Measurements from ENCODE around the gene CPSF2.
"Not testable (repeated sequence)": the region's sequence is repeated elsewhere in the genome, so short reads cannot be mapped to it uniquely, and the experiment has no call there.

Gene CPSF2

DNA sequence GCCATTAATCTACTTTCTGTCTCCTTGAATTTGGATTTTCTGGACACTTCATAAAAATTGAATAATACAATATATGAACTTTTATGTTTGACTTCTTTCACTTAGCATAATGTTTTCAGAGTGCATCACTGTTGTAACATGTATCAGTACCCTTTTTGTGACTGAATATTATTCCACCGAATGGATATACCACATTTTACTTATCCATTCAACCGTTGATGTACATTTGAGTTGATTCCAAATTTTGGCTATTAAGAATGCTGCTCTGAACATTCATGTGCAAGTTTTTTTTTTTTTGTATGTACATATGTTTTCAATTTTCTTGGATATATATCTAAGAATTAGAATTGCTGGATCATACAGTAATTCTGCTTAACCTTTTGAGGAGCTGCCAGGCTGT lies 43.2 kb downstream of the CPSF2 start:
- CTCF ChIA-PET, result no interaction called here
- POLR2A ChIA-PET, result no interaction called here
- TF ChIP-seq, protein P1, sequence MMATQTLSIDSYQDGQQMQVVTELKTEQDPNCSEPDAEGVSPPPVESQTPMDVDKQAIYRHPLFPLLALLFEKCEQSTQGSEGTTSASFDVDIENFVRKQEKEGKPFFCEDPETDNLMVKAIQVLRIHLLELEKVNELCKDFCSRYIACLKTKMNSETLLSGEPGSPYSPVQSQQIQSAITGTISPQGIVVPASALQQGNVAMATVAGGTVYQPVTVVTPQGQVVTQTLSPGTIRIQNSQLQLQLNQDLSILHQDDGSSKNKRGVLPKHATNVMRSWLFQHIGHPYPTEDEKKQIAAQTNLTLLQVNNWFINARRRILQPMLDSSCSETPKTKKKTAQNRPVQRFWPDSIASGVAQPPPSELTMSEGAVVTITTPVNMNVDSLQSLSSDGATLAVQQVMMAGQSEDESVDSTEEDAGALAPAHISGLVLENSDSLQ (IDR thresholded peaks at IDR 0.05), result no peak
- TF ChIP-seq ARNT (IDR thresholded peaks at IDR 0.05), result no peak
- no peak for TF ChIP-seq FOXA1 (IDR thresholded peaks at IDR 0.05)
- no peak for TF ChIP-seq ZNF384 (IDR thresholded peaks at IDR 0.05)
- TF ChIP-seq FOXM1 (IDR thresholded peaks at IDR 0.05; ENCODE audit: borderline replicate concordance), result no peak
- no peak for TF ChIP-seq LEF1 (IDR thresholded peaks at IDR 0.05; ENCODE audit: borderline replicate concordance)
- TF ChIP-seq TARDBP (IDR thresholded peaks at IDR 0.05), result no peak
- no peak for TF ChIP-seq L3MBTL2 (conservative IDR thresholded peaks at IDR 0.05)
- no peak for TF ChIP-seq CTBP1 (IDR thresholded peaks at IDR 0.05; ENCODE audit: borderline replicate concordance)
- no peak for TF ChIP-seq BHLHE40 (IDR thresholded peaks at IDR 0.05; ENCODE audit: borderline replicate concordance)
- DNase-seq (ENCODE audit: extremely low spot score), result no peak

DNA sequence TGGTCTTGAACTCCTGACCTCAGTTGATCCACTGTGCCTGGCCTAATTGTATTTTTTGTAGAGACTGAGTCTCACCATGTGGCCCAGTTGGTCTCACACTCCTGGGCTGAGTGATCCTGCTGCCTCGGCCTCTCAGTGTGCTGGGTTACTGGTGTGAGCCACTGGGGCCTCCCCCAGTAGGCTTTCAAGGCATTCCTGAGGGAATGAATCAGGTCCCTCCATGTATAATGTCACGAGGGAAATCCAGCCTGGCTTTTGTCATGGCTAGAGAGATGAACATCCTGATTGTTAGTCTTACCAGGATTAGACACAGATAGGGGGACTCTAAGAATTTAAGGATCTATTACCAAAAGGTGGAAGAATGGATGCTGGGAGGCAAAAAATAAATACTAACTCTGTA lies 51.9 kb downstream of the CPSF2 start:
- DNase-seq (ENCODE audit: extremely low spot score), result no peak
- ChIA-PET POLR2A (no interaction called here), CTCF (no interaction called here)
- TF ChIP-seq BHLHE40 (IDR thresholded peaks at IDR 0.05; ENCODE audit: borderline replicate concordance) (no peak), ARNT (IDR thresholded peaks at IDR 0.05) (no peak), ZNF384 (IDR thresholded peaks at IDR 0.05) (no peak), HDGF (IDR thresholded peaks at IDR 0.05; ENCODE audit: borderline replicate concordance) (no peak), CTBP1 (IDR thresholded peaks at IDR 0.05; ENCODE audit: borderline replicate concordance) (no peak), ELF4 (IDR thresholded peaks at IDR 0.05) (no peak), LEF1 (IDR thresholded peaks at IDR 0.05; ENCODE audit: borderline replicate concordance) (no peak), NFRKB (IDR thresholded peaks at IDR 0.05) (no peak), SUZ12 (IDR thresholded peaks at IDR 0.05) (no peak), FOXK2 (IDR thresholded peaks at IDR 0.05) (no peak)
- TF ChIP-seq, protein P1 (IDR thresholded peaks at IDR 0.05), result no peak

DNA sequence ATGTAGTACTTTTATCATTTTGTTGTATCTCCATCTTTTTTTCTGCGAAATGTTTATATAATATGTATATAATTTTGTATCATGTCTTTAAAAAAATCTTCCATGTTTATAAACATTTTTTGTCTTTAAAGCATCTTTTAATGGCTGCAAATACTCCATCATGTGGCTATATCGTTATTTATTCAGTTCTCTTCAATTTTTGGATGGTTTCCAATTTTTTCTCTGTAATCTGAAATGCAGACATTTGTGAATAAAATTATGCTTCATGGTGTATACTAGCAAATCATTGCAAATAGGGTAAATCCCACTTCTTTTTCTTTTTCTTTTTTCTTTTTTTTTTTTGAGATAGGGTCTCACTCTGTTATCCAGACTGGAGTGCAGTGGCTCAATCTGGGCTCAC lies 54.0 kb downstream of the CPSF2 start:
- ChIA-PET POLR2A (no interaction called here), CTCF (no interaction called here)
- no peak for TF ChIP-seq HDGF (IDR thresholded peaks at IDR 0.05; ENCODE audit: borderline replicate concordance)
- no peak for TF ChIP-seq FOXM1 (IDR thresholded peaks at IDR 0.05; ENCODE audit: borderline replicate concordance)
- no peak for TF ChIP-seq FOXA1 (IDR thresholded peaks at IDR 0.05)
- no peak for TF ChIP-seq TARDBP (IDR thresholded peaks at IDR 0.05)
- TF ChIP-seq BHLHE40 (IDR thresholded peaks at IDR 0.05; ENCODE audit: borderline replicate concordance), result no peak
- no peak for TF ChIP-seq FOXK2 (IDR thresholded peaks at IDR 0.05)
- no peak for TF ChIP-seq ZNF384 (IDR thresholded peaks at IDR 0.05)
- no peak for TF ChIP-seq ELF4 (IDR thresholded peaks at IDR 0.05)
- TF ChIP-seq CTBP1 (IDR thresholded peaks at IDR 0.05; ENCODE audit: borderline replicate concordance), result no peak
- TF ChIP-seq SP1 (IDR thresholded peaks at IDR 0.05), result no peak
- no peak for TF ChIP-seq SUZ12 (IDR thresholded peaks at IDR 0.05)
- TF ChIP-seq LEF1 (IDR thresholded peaks at IDR 0.05; ENCODE audit: borderline replicate concordance), result no peak
- TF ChIP-seq, protein P1 (IDR thresholded peaks at IDR 0.05), result no peak
- TF ChIP-seq ARNT (IDR thresholded peaks at IDR 0.05), result no peak
- TF ChIP-seq L3MBTL2 (conservative IDR thresholded peaks at IDR 0.05), result no peak
- DNase-seq (ENCODE audit: extremely low spot score), result no peak

DNA sequence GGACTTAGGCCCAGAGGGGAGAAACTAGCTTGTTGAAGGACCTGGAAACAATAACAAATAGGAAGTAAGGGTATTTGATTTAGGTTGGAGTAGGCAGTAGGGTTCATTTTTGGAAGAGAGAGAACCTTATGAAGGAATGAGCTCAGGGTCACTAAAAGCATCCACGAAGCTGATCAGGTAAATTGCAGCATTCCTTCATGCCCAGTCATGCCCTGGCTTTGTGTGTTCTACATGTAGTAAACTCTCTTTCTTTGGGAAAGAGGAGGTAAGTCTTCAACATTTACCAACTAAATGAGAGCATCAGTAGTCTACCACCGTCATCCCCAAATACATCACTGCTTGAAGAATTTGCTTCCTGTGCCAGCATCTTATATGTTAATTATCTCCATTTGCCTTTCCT lies 54.7 kb downstream of the CPSF2 start:
- TF ChIP-seq CTBP1 (IDR thresholded peaks at IDR 0.05; ENCODE audit: borderline replicate concordance) (no peak), NFRKB (IDR thresholded peaks at IDR 0.05) (no peak), SP1 (IDR thresholded peaks at IDR 0.05) (no peak), FOXA1 (IDR thresholded peaks at IDR 0.05) (no peak), ZNF384 (IDR thresholded peaks at IDR 0.05) (no peak), FOXK2 (IDR thresholded peaks at IDR 0.05) (no peak), L3MBTL2 (conservative IDR thresholded peaks at IDR 0.05) (no peak), SUZ12 (IDR thresholded peaks at IDR 0.05) (no peak), FOXM1 (IDR thresholded peaks at IDR 0.05; ENCODE audit: borderline replicate concordance) (no peak), LEF1 (IDR thresholded peaks at IDR 0.05; ENCODE audit: borderline replicate concordance) (no peak)
- TF ChIP-seq, protein P1 (IDR thresholded peaks at IDR 0.05), result no peak
- POLR2A ChIA-PET, result no interaction called here
- CTCF ChIA-PET, result no interaction called here
- DNase-seq (ENCODE audit: extremely low spot score), result no peak

DNA sequence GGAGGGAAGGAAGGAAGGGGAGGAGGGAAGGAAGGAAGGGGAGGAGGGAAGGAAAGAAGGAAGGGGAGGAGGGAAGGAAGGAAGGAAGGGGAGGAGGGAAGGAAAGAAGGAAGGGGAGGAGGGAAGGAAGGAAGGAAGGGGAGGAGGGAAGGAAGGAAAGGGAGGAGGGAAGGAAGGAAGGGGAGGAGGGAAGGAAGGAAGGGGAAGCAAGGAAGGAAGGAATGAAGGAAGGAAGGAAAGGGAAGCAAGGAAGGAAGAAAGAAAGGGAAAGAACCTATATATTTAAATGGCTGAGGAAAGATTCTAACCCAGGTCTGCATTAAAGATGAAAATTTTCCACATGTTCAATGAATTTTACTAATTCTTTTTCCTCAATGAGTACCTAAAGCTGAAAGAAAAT lies 57.4 kb downstream of the CPSF2 start:
- POLR2A ChIA-PET; CTCF ChIA-PET; DNase-seq (ENCODE audit: extremely low spot score): not testable (repeated sequence)

DNA sequence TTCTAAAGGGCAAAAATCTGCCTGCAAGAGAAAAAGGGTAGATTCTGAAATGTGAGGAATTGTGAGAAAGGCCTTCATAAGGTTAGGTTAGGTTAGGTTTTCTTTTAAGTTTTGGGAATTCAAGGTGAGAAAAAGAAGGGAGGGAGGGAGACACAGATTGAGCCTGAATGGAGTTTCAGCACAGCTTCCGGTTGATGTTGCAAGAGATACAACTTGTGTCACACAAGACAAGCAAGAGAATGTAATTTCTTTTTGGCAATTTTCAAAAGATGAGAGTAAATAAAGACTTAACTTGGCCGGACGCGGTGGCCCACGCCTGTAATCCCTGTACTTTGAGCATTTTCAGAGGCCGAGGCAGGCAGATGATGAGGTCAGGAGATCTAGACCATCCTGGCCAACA lies 63.8 kb downstream of the CPSF2 start:
- CTCF ChIA-PET, result no interaction called here
- POLR2A ChIA-PET, result no interaction called here
- no peak for TF ChIP-seq ARNT (IDR thresholded peaks at IDR 0.05)
- TF ChIP-seq ZNF384 (IDR thresholded peaks at IDR 0.05), result no peak
- no peak for TF ChIP-seq BHLHE40 (IDR thresholded peaks at IDR 0.05; ENCODE audit: borderline replicate concordance)
- TF ChIP-seq ELF4 (IDR thresholded peaks at IDR 0.05), result no peak
- no peak for TF ChIP-seq SP1 (IDR thresholded peaks at IDR 0.05)
- TF ChIP-seq TARDBP (IDR thresholded peaks at IDR 0.05), result no peak
- no peak for TF ChIP-seq LEF1 (IDR thresholded peaks at IDR 0.05; ENCODE audit: borderline replicate concordance)
- no peak for TF ChIP-seq FOXA1 (IDR thresholded peaks at IDR 0.05)
- TF ChIP-seq NFRKB (IDR thresholded peaks at IDR 0.05), result no peak
- no peak for TF ChIP-seq CTBP1 (IDR thresholded peaks at IDR 0.05; ENCODE audit: borderline replicate concordance)
- no peak for TF ChIP-seq SUZ12 (IDR thresholded peaks at IDR 0.05)
- TF ChIP-seq, protein P1 (IDR thresholded peaks at IDR 0.05), result no peak
- no peak for TF ChIP-seq L3MBTL2 (conservative IDR thresholded peaks at IDR 0.05)
- TF ChIP-seq HDGF (IDR thresholded peaks at IDR 0.05; ENCODE audit: borderline replicate concordance), result no peak
- DNase-seq (ENCODE audit: extremely low spot score), result no peak

DNA sequence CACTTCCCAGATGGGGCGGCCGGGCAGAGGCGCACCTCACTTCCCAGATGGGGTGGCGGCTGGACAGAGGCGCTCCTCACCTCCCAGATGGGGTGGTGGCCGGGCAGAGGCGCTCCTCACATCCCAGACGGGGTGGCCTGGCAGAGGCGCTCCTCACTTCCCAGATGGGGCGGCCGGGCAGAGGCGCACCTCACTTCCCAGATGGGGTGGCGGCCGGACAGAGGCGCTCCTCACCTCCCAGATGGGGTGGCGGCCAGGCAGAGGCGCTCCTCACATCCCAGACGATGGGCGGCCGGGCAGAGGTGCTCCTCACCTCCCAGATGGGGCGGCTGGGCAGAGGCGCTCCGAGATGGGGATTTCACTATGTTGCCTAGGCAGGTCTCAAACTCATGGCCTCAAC lies 65.8 kb downstream of the CPSF2 start:
- CTCF ChIA-PET; POLR2A ChIA-PET; DNase-seq (ENCODE audit: extremely low spot score): not testable (repeated sequence)
